Mucosa of descending colon (tissue), 3 donors: ENCODE data around the gene HCFC2. TPM values are rescaled to one million over a fixed set of nuclear protein-coding genes. Genes with fewer than 3 reads are reported as not detected.

Experiments used
- ATAC-seq: fragments of 200-7000 bp; cut with Tn5 transposase; one replicate; pipeline ENCODE4 v1.9.1; 2020; ENCODE audit warnings: mild to moderate bottlenecking, moderate library complexity
- DNase-seq, 3 donors: peaks; one replicate each; pipeline ENCODE4 v3.0.0-alpha.2; 2020
- H3K36me3 ChIP-seq: fragments of 200-600 bp; one replicate; pipeline ENCODE4 v1.8.0; 2021; ENCODE audit warnings: low read depth, mild to moderate bottlenecking
- H3K4me1 ChIP-seq: fragments of 200-600 bp; one replicate; pipeline ENCODE4 v1.8.0; 2021; ENCODE audit warnings: low read depth, mild to moderate bottlenecking
- H3K4me3 ChIP-seq: fragments of 200-600 bp; one replicate; pipeline ENCODE4 v1.8.0; 2021; ENCODE audit warnings: mild to moderate bottlenecking
- H3K9me3 ChIP-seq: fragments of 200-600 bp; one replicate; pipeline ENCODE4 v1.8.0; 2021; ENCODE audit warnings: mild to moderate bottlenecking
- CTCF ChIP-seq: fragments of 200-600 bp; IDR thresholded peaks from one replicate; pipeline ENCODE4 v1.8.0; 2022; ENCODE audit warnings: antibody characterized with exemption, mild to moderate bottlenecking
- intact Hi-C, 2 donors: fragments of 100-400 bp; cut with DNase I in 1 of 2; cut with micrococcal nuclease in 1 of 2; formaldehyde crosslinking; loops; one replicate each; pipeline versions ENCODE4 v1.11.0 to v1.11.1; 2022; cut with DNase I, micrococcal nuclease
- total RNA-seq, 3 donors: library from RNA; stranded (reverse); fragmentation: NEBNext Ultra II Directional in 2 of 3; extraction: Animal tissue kit (Norgen Biotek cat#: 25700) in 2 of 3; gene quantifications; one replicate each; pipeline versions ENCODE4 v1.2.1 to v1.2.4, GENCODE V29; 2021 to 2023
- donor health status: DM: no; HTN: no; CAD: no; lungs with moderate emphysema.
- donor health status: DM: no; HTN: no; CAD: no.
- donor health status: DM: no; HTN: yes; CAD: no.

HCFC2 gene
- total RNA-seq, 3 donors from 2014 or later = 13.8 to 31.9 (median 14.2) TPM

GRCh38 chr12:104094284-104094683 is 30.0 kb downstream of the HCFC2 start:
- no peaks in the 10 kb centered on the region for H3K4me1 ChIP-seq
- no peak for DNase-seq
- no peak for ATAC-seq
- intact Hi-C loops = no loop called here
- H3K4me3 ChIP-seq = no peak overlapping the region
- no peak for TF ChIP-seq CTCF
- no peaks in the 10 kb centered on the region for H3K36me3 ChIP-seq
- no peaks in the 10 kb centered on the region for H3K9me3 ChIP-seq

- TF ChIP-seq CTCF = no peak
- DNase-seq (no peak), ATAC-seq (no peak)
- intact Hi-C loops = no loop called here
- H3K4me3 ChIP-seq = no peak overlapping the region
- no peaks in the 10 kb centered on the region for H3K9me3 ChIP-seq
- no peaks in the 10 kb centered on the region for H3K36me3 ChIP-seq
- no peaks in the 10 kb centered on the region for H3K4me1 ChIP-seq
Measured at GRCh38 chr12:104095289-104095688, 31.0 kb downstream of the HCFC2 start.

GRCh38 chr12:104097954-104098353 is 33.6 kb downstream of the HCFC2 start:
- Histone ChIP-seq H3K4me1 (no peaks in the 10 kb centered on the region), H3K9me3 (no peaks in the 10 kb centered on the region), H3K36me3 (no peaks in the 10 kb centered on the region), H3K4me3 (no peak overlapping the region)
- ATAC-seq = no peak
- intact Hi-C loops = no loop called here
- no peak for TF ChIP-seq CTCF
- DNase-seq = no peak

GRCh38 chr12:104105461-104105860 is 41.1 kb downstream of the HCFC2 start:
- intact Hi-C loops = loop anchor here in 1 of 2 donors (10.0 kb wide), 1 partner anchor 161 kb away; no protein-coding TSS in a partner anchor
- no peak for ATAC-seq

GRCh38 chr12:104106965-104107364 is 42.6 kb downstream of the HCFC2 start:
- no peak for DNase-seq
- no peak for ATAC-seq
- H3K36me3 ChIP-seq = no peaks in the 10 kb centered on the region
- no peaks in the 10 kb centered on the region for H3K9me3 ChIP-seq
- intact Hi-C loops = loop anchor here in 1 of 2 donors (10.0 kb wide), 1 partner anchor 162 kb away; no protein-coding TSS in a partner anchor
- H3K4me3 ChIP-seq = no peak overlapping the region
- no peaks in the 10 kb centered on the region for H3K4me1 ChIP-seq
- TF ChIP-seq CTCF = no peak

More at GRCh38 chr12:104105461-104105860, 41.1 kb downstream of the HCFC2 start:
- no peak overlapping the region for H3K4me3 ChIP-seq
- no peak for DNase-seq
- H3K36me3 ChIP-seq = no peaks in the 10 kb centered on the region
- H3K9me3 ChIP-seq = no peaks in the 10 kb centered on the region
- TF ChIP-seq CTCF = no peak
- H3K4me1 ChIP-seq = no peaks in the 10 kb centered on the region
